RPMI8226 (cell line): Measurements from ENCODE around the gene ADAMTSL4.

Experiments
- DNase-seq: peaks from one replicate; pipeline ENCODE4 v3.0.0-alpha.2; 2015

ADAMTSL4 gene

GRCh38 chr1:150555971-150556865 lies 7.0 kb downstream of the ADAMTSL4 start:
- no peak for DNase-seq

DNA sequence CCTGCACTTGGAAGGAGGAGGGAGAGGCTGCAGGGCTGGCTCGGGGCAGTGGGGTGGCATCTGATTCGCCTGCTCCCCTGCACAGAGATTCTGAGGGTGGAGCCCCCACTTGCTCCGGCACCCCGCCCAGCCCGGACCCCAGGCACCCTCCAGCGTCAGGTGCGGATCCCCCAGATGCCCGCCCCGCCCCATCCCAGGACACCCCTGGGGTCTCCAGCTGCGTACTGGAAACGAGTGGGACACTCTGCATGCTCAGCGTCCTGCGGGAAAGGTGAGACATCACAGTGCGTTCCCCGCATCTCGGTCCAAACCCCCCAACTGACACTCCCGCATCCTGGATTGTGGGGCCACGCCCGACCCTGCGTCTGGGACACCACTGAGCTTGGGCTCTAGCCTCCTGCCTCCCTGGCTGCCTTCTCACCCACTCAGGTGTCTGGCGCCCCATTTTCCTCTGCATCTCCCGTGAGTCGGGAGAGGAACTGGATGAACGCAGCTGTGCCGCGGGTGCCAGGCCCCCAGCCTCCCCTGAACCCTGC lies 7.9 kb downstream of the ADAMTSL4 start:
- DNase-seq, result no peak

DNA sequence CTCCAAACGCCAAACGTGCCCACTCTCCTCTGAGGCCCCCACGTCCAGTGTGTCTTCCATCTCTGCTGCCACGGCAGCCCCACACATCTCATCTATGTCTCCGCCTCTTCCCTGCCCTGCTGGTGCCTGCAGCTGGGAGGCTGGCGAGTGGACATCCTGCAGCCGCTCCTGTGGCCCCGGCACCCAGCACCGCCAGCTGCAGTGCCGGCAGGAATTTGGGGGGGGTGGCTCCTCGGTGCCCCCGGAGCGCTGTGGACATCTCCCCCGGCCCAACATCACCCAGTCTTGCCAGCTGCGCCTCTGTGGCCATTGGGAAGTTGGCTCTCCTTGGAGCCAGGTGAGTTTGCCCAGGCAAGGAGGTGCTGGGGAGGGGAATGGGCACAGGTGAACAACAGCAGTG lies 8.6 kb downstream of the ADAMTSL4 start:
- no peak for DNase-seq

- no peak for DNase-seq
These were observed 9.1 kb downstream of the ADAMTSL4 start for GRCh38 chr1:150558303-150558704.

- no peak for DNase-seq
These were observed 9.8 kb downstream of the ADAMTSL4 start for GRCh38 chr1:150558761-150559655.

DNA sequence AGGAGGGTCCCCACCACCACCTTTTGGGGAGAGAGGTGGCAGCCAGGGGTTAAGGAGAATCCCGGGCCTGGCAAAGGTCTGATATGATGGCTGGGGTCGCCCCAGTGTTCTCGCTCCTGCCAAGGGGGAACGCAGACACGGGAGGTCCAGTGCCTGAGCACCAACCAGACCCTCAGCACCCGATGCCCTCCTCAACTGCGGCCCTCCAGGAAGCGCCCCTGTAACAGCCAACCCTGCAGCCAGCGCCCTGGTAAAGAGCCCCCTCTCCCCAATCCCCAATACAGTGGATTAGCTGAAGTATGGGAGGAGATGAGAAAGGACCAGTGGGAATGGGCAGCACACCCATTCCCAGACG lies 10.4 kb downstream of the ADAMTSL4 start:
- no peak for DNase-seq

- DNase-seq, result peak; percentile 87
These were observed 10.8 kb downstream of the ADAMTSL4 start for GRCh38 chr1:150560011-150560438.

GRCh38 chr1:150560576-150561253 lies 11.5 kb downstream of the ADAMTSL4 start:
- peak; percentile 95 for DNase-seq

DNA sequence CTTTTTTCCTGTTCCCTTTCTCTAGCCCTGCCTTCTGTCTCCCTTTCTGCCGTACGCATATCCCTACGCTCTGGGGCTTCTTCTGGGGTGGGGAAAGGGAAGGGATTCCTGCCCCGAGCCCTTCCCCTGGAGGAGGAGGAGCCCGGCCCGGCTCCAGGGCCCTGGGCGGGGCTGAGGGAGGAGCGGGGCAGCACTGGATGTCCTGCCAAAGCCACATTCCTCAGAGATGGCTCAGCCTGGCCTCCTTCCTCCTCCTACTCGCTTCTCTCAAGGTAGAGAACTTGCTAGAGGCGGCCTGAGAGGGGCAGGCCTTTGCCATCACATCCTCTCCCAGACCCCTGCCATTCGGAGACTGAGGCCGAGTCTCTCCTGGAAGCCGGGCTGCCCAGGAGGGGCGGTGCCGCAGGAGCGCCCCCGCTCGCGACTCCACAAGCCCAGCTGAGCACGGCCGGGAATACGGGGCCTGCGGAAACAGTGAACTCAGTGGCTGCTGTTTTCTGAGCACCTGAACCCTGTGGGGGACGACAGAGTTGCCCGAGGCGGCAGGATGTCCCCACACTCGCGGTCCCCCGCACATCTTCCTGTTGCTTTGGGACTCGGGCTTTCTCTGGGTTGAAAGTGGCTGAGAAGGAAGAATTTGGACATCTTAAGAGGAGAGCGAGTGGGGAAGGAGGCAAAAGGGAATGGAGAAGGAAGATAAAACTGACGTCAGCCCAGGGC lies 12.2 kb downstream of the ADAMTSL4 start:
- peak; percentile 92 for DNase-seq

DNA sequence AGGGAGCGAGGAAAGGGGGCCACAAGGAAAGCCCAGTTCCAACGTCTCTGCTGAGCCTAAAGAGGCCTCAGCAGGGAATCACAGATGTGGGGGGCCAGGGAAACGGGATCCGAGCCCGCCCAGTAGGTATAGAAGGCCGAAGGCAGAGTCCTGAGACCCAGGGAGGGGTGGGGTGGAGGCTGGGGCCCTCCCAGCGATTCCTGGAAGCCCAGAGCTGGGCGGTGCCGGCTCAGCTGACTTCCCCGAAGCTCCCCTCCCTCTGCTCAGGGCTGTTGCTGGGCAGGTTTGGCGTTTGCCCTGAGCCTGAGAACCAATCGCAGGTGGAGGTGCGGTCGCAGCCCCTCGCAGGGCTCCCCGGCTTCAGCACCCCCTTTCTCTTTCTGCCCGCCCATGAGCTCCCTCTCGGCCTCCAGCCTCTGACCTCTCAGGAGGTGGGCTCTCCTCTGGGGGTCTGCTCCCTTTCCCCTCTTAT lies 12.8 kb downstream of the ADAMTSL4 start:
- peak; percentile 90 for DNase-seq

- peak; percentile 99 for DNase-seq
These were observed 13.5 kb downstream of the ADAMTSL4 start for GRCh38 chr1:150562446-150563339.

GRCh38 chr1:150563340-150564038 lies 14.3 kb downstream of the ADAMTSL4 start:
- peak; percentile 95 for DNase-seq

- DNase-seq, result peak; percentile 40
These were observed 15.1 kb downstream of the ADAMTSL4 start for GRCh38 chr1:150564051-150564991.

DNA sequence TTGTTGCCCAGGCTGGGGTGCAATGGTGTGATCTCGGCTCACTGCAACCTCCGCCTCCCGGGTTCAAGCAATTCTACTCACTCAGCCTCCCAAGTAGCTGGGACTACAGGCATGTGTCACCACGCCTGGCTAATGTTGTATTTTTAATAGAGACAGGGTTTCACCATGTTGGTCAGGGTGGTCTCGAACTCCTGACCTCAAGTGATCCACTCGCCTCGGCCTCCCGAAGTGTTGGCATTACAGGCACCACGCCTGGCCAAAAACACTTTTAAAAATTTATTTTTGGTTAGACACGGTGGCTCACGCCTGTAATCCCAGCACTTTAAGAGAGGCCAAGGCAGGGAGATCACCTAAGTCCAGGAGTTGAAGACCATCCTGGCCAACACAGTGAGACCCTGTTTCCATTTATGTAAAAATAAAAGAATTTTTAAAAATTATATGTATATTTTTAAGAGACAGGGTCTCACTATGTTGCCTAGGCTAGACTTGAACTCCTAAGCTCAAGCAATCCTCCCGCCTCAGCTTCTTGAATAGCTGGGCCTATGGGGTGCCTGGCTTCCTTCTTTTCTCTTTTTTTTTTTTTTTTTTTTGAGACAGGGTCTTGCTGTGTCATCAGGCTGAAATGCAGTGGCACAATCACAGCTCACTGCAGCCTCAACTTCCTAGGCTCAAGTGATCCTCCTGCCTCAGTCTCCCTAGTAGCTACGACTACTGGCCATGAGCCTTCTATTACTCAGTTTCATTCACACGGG lies 16.2 kb downstream of the ADAMTSL4 start:
- DNase-seq, result peak; percentile 15

- no peak for DNase-seq
These were observed 17.6 kb downstream of the ADAMTSL4 start for GRCh38 chr1:150566589-150567340.

DNA sequence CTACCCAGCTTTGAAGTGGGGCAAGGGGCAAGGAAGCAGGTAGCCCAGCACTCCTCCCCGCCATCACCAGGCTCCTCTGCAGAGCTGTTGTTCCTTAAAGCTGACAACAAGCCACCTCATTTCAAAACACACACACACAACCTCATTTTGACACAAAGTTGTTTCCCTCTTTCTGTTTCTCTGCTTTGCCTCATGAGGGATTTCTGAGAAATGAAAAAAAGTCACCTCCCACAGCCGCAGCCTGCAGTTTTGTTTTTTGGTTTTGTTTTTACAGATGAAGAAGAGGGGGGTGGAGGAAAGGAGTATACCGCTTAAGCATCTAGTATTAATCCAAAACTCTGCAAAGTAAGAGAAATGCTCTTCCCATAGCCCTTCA lies 18.1 kb downstream of the ADAMTSL4 start:
- peak; percentile 74 for DNase-seq
